HT1080 (cell line): Measurements from ENCODE around the gene ZNF678. TPM values are rescaled to one million over a fixed set of nuclear protein-coding genes. Genes with fewer than 3 reads are reported as not detected.

Experiments
- DNase-seq: peaks from one replicate; pipeline ENCODE4 v3.0.0-alpha.2; 2015; ENCODE audit warnings: low read depth
- polyA plus RNA-seq, 2 experiments: library from polyadenylated mRNA; depleted of rRNA; stranded (reverse); fragments of >200 nt; gene quantifications; 2 replicates each; pipeline ENCODE4 v1.2.3, GENCODE V29; 2015
- total RNA-seq: library from RNA; depleted of rRNA; stranded (reverse); fragments of >200 nt; shearing (Covaris generic); gene quantifications from 2 replicates; pipeline ENCODE4 v1.2.3, GENCODE V29; 2014; rRNA removed

ZNF678 gene
- 5.3 and 5.7 TPM in 2 replicates for total RNA-seq
- polyA plus RNA-seq (2015; cell fraction: cytosol; rRNA removed): 1.7 and 2.5 TPM in 2 replicates
- 6.0 and 6.5 TPM in 2 replicates for polyA plus RNA-seq (2015; cell fraction: nucleus; rRNA removed)

- DNase-seq: peak; percentile 86
Observed at GRCh38 chr1:227563324-227564201, at the start of gene ZNF678. Gene ZNF678 (plus strand): TSS chr1:227563556. CDS start chr1:227650992, 87,436 bp downstream.

- no peak for DNase-seq
Observed at GRCh38 chr1:227518876-227519275, 44.5 kb upstream of the ZNF678 start.

GRCh38 chr1:227521782-227522181, 41.6 kb upstream of the ZNF678 start:
- no peak for DNase-seq

DNA sequence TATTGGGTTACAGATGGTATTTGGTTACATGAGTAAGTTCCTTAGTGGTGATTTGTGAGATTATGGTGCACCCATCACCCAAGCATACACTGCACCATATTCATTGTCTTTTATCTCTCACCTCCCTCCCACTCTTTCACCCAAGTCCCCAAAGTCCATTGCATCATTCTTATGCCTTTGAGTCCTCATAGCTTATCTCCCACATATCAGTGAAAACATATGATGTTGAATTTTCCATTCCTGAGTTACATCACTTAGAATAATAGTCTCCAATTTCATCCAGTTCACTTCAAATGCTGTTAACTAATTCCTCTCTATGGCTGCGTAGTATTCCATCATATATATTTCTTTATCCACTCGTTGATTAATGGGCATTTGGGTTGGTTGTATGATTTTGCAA, 36.8 kb upstream of the ZNF678 start:
- DNase-seq: no peak

- DNase-seq: peak; percentile 48
Observed at GRCh38 chr1:227532019-227532619, 31.2 kb upstream of the ZNF678 start.

DNA sequence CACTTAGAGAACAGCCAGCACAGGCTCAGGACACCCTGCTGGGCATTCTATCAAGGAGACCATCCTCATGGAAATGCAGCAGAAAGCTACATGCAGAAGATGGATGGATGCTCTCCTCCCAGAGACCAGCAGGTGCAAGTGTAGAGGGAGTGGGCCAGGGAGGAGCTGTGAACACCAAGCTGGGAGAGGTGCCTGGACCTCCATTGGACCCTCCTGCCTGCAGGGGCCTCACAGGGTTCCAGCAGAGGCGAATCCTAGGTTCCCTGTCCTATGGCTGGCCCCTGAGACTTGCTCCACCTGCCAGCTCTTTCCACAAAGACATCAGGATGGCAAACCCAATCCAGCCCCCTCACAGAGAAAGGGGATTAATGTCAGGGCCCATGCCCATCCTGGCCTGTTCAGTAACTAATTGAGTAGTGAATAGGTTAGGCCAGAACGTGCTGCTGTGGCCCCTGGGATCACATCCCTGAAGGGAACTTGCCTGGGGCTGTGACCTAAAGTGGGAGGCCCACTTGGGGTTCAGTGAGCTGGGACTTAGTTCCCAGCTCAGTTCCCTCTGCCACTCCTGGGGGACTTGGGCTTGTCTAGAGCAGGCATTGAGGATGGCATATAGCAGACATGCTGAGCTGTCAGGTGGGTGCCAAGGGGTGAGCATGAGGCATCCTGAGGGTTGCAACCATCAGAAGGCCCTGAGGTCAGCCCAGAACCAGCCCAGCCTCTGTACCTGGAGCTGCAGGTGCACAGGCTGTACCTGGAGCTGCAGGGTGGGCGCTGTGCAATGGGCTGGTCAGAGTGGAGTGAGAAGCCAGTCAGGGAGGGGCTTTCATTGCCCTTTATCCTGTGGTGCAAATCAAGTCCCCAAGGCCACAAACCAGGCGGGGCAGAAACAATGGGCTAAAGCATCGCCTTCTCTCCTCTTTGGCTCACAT, 22.9 kb upstream of the ZNF678 start:
- DNase-seq: no peak

DNA sequence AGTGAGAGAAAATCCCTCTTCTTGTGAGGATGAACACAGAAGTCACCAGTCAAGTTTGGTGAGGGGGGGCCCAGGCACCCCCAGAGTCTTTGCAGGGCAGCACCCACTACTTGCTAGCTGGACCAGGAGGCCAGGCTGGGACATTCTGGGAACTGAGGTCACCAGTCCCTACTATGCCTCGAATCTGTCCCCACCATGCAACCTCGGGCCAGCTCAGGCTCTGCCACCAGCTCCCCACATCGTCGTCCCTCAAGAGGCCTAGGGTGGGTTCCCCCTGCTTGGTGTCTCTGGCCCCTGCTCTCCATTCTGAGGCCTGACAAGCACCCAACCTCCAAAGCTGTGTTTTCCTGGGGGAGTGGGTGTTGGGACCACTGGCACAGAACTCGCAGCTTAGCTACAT, 22.2 kb upstream of the ZNF678 start:
- DNase-seq: no peak

DNA sequence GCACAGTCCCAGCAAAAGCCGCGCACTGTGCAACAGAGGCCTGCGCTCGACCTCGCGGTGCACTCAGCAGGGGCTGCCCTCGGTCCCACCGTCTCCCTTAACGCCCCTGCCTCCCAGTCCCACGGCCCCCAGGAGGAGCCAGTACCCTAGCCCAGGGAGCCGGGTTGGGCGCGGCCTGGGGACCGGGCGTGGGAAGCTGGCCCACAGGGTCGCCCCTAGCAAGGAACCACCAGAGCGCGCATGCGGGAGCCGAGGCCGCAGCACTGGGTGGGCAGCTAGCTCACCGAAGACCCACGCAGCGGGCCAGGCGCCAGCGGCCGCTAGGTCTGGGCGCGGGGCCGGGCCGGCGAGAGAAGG, 21.6 kb upstream of the ZNF678 start:
- DNase-seq: no peak

- DNase-seq: peak; percentile 60
Observed at GRCh38 chr1:227542153-227543120, 20.9 kb upstream of the ZNF678 start.

DNA sequence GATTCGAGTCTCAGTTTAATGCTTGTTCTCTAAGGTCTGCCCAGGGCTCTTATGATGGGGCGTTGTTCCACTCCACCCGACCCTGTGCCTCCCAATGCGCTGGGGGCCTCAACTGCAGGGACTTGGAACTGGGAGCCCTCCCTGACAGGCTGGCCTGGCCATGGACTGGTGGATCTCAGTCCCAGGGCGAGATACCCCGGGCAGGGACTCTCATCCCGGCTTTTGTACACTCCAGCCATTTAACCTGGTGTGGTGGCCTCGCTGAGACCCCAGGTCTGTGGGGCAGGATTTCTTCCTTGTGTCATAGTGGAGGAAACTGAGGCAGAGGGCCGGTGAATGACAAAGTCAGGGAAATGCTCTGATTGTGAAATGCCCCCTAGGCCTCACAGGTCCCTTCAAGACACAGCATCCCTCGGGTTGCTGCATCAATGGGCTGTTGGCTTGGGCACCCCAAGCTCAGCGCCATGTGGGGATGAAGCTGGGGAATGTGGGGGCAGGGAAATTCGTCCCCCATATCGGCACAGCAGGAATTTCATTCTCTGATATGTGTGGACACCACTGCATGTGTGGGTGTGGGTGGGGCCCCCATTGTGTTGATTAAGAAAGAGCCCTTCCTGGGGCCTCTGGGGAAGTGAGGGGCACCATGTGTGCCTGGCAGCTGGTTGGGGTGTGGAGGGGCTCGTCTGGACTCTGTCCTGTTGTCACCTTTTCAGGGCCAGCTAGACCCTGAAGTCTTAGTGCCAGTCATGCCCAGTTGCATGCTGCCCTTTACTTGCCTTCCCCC, 19.9 kb upstream of the ZNF678 start:
- no peak for DNase-seq

DNA sequence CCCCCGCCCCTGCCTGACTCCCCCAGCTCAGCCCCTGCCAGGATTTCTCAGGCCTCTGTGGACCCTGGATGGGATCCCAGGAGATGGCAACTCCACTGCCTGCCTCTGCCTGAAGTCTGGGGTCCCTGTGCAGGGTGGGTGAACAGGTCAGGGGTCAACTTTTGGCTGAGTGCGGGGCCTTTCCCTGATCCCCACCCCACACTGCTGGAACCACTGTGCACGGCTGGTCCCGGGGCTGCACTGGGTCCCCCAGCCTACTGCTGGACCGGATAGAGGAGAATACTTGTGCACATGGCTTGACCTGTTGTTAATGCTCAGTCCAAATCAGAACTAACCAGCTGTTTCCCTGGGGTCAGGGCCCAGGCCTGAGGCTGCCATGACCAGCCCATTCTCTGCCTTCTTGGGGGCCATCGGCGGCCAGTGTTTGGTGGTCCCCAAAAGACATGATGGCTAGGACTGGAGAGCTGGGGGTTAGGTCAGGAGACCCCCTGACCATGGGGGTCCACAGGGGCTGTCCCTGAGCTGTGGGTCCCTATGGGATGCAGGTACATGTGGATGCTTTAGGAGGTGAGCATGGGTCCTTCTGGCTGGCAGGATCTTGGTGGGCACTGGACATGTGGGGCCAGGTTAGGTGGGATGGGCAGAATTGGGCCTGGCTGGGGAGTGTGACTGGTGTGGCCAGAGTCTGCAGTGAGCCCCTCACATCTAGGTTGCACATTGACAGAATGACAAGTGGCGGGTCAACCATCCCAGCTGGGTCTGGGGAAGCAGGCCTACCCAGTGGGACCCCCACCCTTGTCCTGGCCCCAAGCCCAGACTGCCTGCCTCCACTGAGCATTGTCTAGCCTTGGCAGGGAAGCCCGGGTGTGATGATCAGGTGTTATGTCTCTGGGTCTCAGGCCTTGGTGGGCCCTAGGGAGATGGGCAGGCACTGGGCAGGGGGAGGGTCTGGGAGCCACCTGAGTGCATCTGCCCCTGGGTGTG, 19.0 kb upstream of the ZNF678 start:
- no peak for DNase-seq

- DNase-seq: no peak
Observed at GRCh38 chr1:227545361-227545760, 18.0 kb upstream of the ZNF678 start.

- DNase-seq: no peak
Observed at GRCh38 chr1:227546059-227546458, 17.3 kb upstream of the ZNF678 start.

DNA sequence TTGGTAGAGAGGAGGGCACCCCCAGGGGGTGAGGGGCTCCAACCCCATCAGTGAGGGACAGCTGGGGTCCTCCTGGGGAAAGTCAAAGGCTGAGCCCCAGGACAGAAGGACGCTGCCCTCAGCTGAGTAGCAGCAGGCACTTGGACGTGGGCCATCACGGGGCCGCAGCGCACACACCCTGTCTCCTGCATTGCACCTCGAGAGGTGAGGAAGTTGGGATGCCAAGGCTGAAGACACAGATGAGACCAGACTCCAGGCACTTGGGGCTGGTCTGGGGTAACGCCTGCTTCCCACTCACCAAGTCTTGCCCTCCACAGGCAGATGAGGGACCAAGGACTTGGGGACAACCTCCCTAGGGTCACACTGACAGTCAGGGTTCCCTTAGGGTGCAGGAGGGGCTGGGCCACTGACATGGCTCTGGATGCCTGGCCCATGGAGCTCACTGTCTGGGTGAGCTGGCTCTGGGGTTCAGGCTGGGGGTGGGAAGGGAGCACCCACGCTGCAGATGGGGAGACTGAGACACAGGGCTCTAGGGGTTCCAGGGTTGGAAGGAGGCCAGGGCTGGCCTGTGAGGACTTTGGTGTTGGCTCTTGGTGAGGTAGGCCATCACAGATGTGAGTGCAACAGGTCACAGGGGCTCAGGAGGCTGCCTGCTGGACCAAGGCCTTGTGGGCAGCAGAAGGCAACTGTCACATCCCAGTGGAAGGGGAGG, 16.6 kb upstream of the ZNF678 start:
- DNase-seq: no peak

GRCh38 chr1:227547310-227548118, 15.8 kb upstream of the ZNF678 start:
- DNase-seq: no peak

GRCh38 chr1:227548119-227548397, 15.3 kb upstream of the ZNF678 start:
- DNase-seq: no peak

GRCh38 chr1:227548448-227548847, 14.9 kb upstream of the ZNF678 start:
- no peak for DNase-seq
